ENCODE data around the gene FCHSD2. TPM values are rescaled to one million over a fixed set of nuclear protein-coding genes. Genes with fewer than 3 reads are reported as not detected.
A peak's percentile ranks its signal among the peaks of the same experiment; 100 is the strongest.
"Not testable (repeated sequence)": the region's sequence is repeated elsewhere in the genome, so short reads cannot be mapped to it uniquely, and the experiment has no call there.

The FCHSD2 gene
- total and polyA plus RNA-seq, 5 experiments from 2014 or later = 11.8 to 70.0 (median 15.6) TPM

- Mint-ChIP-seq H3K4me1 (peaks cover 11 to 28% (median 18%) of the 10 kb centered on the region in 4 donors), H3K36me3 (peaks cover 0 to 18% (median 0%) of the 10 kb centered on the region in 3 donors), H3K27me3 (no peaks in the 10 kb centered on the region), H3K9me3 (no peaks in the 10 kb centered on the region), H3K27ac (peak overlapping the region in 6 of 10 donors; percentile 53 to 87 (median 74)), H3K4me3 (peak overlapping the region in 1 of 10 donors; percentile 25)
- ATAC-seq = no peak
- DNase-seq = no peak
- POLR2A ChIA-PET = interaction anchor here (0.7 to 1.4 kb wide), 2 partner anchors 11 to 17 kb away, joined by 3 read pairs; no protein-coding TSS in a partner anchor
Observed at GRCh38 chr11:72828081-72828567, 314.0 kb downstream of the FCHSD2 start.

GRCh38 chr11:72827656-72828055, 314.5 kb downstream of the FCHSD2 start:
- not testable (repeated sequence) for ATAC-seq, H3K9me3 Mint-ChIP-seq, H3K27me3 Mint-ChIP-seq, DNase-seq
- H3K36me3 Mint-ChIP-seq = peaks cover 0 to 18% (median 0%) of the 10 kb centered on the region in 3 donors
- POLR2A ChIA-PET = interaction anchor here (0.7 to 1.4 kb wide), 2 partner anchors 12 to 18 kb away, joined by 3 read pairs; no protein-coding TSS in a partner anchor
- H3K4me1 Mint-ChIP-seq = peaks cover 12 to 25% (median 18%) of the 10 kb centered on the region in 4 donors
- H3K27ac Mint-ChIP-seq = peak overlapping the region in 7 of 10 donors; percentile 25 to 87 (median 74)
- peak overlapping the region in 1 of 10 donors; percentile 25 for H3K4me3 Mint-ChIP-seq

DNA sequence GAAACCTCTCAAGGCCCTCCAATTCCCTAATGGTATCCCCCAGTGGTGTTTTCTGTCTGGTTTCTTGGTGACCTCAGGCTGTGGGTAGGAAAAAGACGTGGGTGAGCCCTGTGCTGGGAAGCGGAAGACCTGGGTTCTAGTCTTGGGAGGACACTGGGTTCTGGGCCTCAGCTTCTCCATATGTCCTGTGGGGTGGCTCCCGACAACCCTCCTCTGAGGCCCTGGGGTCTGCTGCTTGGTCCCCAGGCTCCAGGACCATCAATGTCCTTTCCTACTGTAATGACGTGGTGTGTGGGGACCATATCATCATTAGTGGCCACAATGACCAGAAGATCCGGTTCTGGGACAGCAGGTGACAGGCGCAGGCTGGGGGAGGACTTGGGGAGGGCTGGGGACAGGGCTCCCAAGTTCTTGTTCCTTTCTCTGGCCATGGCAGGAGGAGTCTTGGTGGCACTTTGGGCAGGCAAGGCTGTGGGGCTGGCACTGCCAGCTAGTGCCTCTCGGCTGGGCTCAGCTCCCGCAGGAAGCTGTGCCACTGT, 315.1 kb downstream of the FCHSD2 start:
- Mint-ChIP-seq H3K9me3 (no peaks in the 10 kb centered on the region), H3K36me3 (peaks cover 0 to 18% (median 0%) of the 10 kb centered on the region in 3 donors), H3K4me1 (peaks cover 11 to 27% (median 16%) of the 10 kb centered on the region in 4 donors), H3K4me3 (no peak overlapping the region), H3K27me3 (no peaks in the 10 kb centered on the region), H3K27ac (peak overlapping the region in 6 of 10 donors; percentile 25 to 87 (median 76))
- DNase-seq (peak in 1 of 10 donors; percentile 56), ATAC-seq (no peak)
- POLR2A ChIA-PET = no interaction called here

DNA sequence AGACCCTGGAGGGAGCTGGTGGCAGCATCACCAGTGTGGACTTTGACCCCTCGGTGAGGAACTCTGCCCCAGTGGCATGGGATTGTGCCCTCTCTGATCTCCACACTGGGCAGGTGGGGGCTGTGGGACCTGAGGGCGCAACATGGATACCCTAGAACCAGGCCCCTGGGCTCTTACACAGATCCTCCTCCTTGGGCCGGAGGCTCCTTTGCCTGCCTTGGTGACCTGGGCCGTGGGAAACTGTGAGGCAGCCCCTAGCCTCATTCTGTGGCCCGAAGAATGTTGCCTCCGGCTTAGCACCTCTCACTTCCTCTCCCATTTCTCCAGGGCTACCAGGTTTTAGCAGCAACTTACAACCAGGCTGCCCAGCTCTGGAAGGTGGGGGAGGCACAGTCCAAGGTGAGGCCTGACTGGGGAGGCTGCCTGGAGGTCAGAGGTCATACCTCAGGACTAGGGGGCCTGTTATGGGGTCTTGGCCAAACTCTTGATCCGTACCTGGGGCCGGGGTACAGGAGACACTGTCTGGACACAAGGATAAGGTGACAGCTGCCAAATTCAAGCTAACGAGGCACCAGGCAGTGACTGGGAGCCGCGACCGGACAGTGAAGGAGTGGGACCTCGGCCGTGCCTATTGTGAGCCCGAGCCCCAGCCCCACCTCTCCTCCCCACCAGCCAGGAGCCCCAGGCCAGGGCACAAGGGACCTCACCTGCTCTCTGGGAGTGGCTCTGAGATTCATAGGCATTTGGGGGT, 315.8 kb downstream of the FCHSD2 start:
- Mint-ChIP-seq H3K27ac (peak overlapping the region in 6 of 10 donors; percentile 36 to 86 (median 78)), H3K4me3 (no peak overlapping the region), H3K36me3 (peaks cover 0 to 18% (median 0%) of the 10 kb centered on the region in 3 donors), H3K9me3 (no peaks in the 10 kb centered on the region), H3K4me1 (peaks cover 7 to 23% (median 11%) of the 10 kb centered on the region in 4 donors), H3K27me3 (no peaks in the 10 kb centered on the region)
- POLR2A ChIA-PET = no interaction called here
- ATAC-seq (no peak), DNase-seq (no peak)

- no peak overlapping the region for H3K4me3 Mint-ChIP-seq
- ATAC-seq (no peak), DNase-seq (no peak)
- no peaks in the 10 kb centered on the region for H3K9me3 Mint-ChIP-seq
- peaks cover 0 to 24% (median 0%) of the 10 kb centered on the region in 3 donors for H3K36me3 Mint-ChIP-seq
- peaks cover 8 to 27% (median 13%) of the 10 kb centered on the region in 4 donors for H3K4me1 Mint-ChIP-seq
- H3K27me3 Mint-ChIP-seq = no peaks in the 10 kb centered on the region
- peak overlapping the region in 7 of 10 donors; percentile 21 to 86 (median 56) for H3K27ac Mint-ChIP-seq
- POLR2A ChIA-PET = interaction anchor here (1.6 kb wide), 1 partner anchor 11 kb away, joined by 4 read pairs; the partner anchor contains the start of gene ATG16L2
Observed at GRCh38 chr11:72825661-72826060, 316.5 kb downstream of the FCHSD2 start.

- H3K36me3 Mint-ChIP-seq = peaks cover 0 to 25% (median 0%) of the 10 kb centered on the region in 3 donors
Observed at GRCh38 chr11:72824811-72825505, 317.2 kb downstream of the FCHSD2 start.

GRCh38 chr11:72824020-72824419, 318.1 kb downstream of the FCHSD2 start:
- ATAC-seq = no peak
- peak overlapping the region in 8 of 10 donors; percentile 28 to 86 (median 64) for H3K27ac Mint-ChIP-seq
- H3K36me3 Mint-ChIP-seq = peaks cover 0 to 26% (median 2%) of the 10 kb centered on the region in 3 donors

More at GRCh38 chr11:72824811-72825505, 317.2 kb downstream of the FCHSD2 start:
- Mint-ChIP-seq H3K4me1 (peaks cover 6 to 33% (median 16%) of the 10 kb centered on the region in 4 donors), H3K9me3 (no peaks in the 10 kb centered on the region), H3K27me3 (no peaks in the 10 kb centered on the region), H3K27ac (peak overlapping the region in 9 of 10 donors; percentile 21 to 86 (median 69)), H3K4me3 (no peak overlapping the region)
- POLR2A ChIA-PET = interaction anchor here (1.6 kb wide), 1 partner anchor 10 kb away, joined by 4 read pairs; the partner anchor contains the start of gene ATG16L2
- no peak for ATAC-seq
- no peak for DNase-seq

DNA sequence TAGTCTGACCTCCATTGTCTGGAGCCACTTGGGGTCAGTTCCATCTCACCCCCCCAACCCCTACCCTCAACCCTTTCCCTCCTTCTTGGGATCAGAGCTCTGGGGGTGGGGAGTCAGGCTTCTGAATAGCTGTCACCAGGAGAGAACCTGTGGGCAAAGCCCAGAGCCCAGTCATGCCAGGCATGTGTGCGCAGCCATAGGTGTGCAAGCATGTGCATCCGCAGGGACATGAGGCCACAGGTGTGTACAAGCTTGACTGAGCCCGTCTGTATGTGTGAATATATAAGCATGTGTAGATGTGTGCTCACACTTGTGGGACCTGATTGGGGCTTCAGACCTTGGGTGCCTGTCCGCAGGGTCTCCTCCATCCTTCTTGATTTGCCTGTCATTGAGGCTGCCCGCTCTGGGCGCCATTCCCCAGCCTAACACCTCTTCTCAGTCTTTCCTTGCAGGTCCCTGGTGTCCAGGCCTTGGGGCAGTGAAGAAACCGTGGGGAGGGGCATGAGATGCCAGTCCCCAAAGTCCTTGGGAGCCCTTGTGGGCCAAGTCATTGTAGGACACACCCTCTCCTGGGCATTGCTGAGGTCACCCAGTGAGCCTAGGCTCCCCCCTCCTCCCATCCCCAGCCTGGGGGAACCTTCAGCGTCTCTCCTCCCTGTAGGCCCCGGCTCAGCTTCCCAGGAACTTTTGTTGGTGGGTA, 318.9 kb downstream of the FCHSD2 start:
- Mint-ChIP-seq H3K9me3 (no peaks in the 10 kb centered on the region), H3K36me3 (peaks cover 0 to 34% (median 8%) of the 10 kb centered on the region in 3 donors), H3K4me3 (peak overlapping the region in 3 of 10 donors; percentile 24 to 46 (median 24)), H3K27ac (peak overlapping the region in 7 of 10 donors; percentile 34 to 95 (median 78)), H3K4me1 (peaks cover 8 to 35% (median 19%) of the 10 kb centered on the region in 4 donors), H3K27me3 (no peaks in the 10 kb centered on the region)
- POLR2A ChIA-PET = interaction anchor here (0.6 to 1.3 kb wide), 4 partner anchors 8 to 98 kb away, joined by 3 to 5 read pairs (median 3); no protein-coding TSS in a partner anchor
- no peak for ATAC-seq
- DNase-seq = no peak

More at GRCh38 chr11:72824020-72824419, 318.1 kb downstream of the FCHSD2 start:
- Mint-ChIP-seq H3K9me3 (no peaks in the 10 kb centered on the region), H3K4me3 (no peak overlapping the region), H3K4me1 (peaks cover 7 to 38% (median 18%) of the 10 kb centered on the region in 4 donors), H3K27me3 (no peaks in the 10 kb centered on the region)
- POLR2A ChIA-PET = interaction anchor here (1.0 to 1.6 kb wide), 2 partner anchors 9 kb away, joined by 3 to 4 read pairs; partner anchors contain the start of gene ATG16L2
- DNase-seq = no peak

- peak overlapping the region in 6 of 10 donors; percentile 21 to 58 (median 37) for H3K4me3 Mint-ChIP-seq
- H3K27me3 Mint-ChIP-seq = no peaks in the 10 kb centered on the region
- POLR2A ChIA-PET = interaction anchor here (1.0 to 1.3 kb wide), 4 partner anchors 30 to 321 kb away, joined by 3 to 5 read pairs (median 4); partner anchors contain the start of gene FCHSD2
- no peaks in the 10 kb centered on the region for H3K9me3 Mint-ChIP-seq
- peaks cover 14 to 39% (median 27%) of the 10 kb centered on the region in 4 donors for H3K4me1 Mint-ChIP-seq
- DNase-seq (peak; percentile 64 to 92 (median 78)), ATAC-seq (peak; percentile 81 to 85)
- H3K27ac Mint-ChIP-seq = peak overlapping the region in 6 of 10 donors; percentile 28 to 95 (median 64)
- H3K36me3 Mint-ChIP-seq = peaks cover 0 to 43% (median 14%) of the 10 kb centered on the region in 3 donors
Observed at GRCh38 chr11:72821920-72822799, 320.0 kb downstream of the FCHSD2 start.

GRCh38 chr11:72821221-72821919, 320.7 kb downstream of the FCHSD2 start:
- no peaks in the 10 kb centered on the region for H3K9me3 Mint-ChIP-seq
- no peak for DNase-seq
- POLR2A ChIA-PET = interaction anchor here (1.0 to 1.1 kb wide), 2 partner anchors 32 to 321 kb away, joined by 3 to 5 read pairs; partner anchors contain the start of gene FCHSD2
- peaks cover 17 to 42% (median 33%) of the 10 kb centered on the region in 4 donors for H3K4me1 Mint-ChIP-seq
- peak overlapping the region in 3 of 10 donors; percentile 7 to 58 (median 31) for H3K4me3 Mint-ChIP-seq
- H3K36me3 Mint-ChIP-seq = peaks cover 0 to 45% (median 14%) of the 10 kb centered on the region in 3 donors
- H3K27me3 Mint-ChIP-seq = no peaks in the 10 kb centered on the region
- H3K27ac Mint-ChIP-seq = peak overlapping the region in 7 of 10 donors; percentile 32 to 71 (median 68)
- ATAC-seq = no peak
